ENCODE measurements around the gene DAO. TPM values are rescaled to one million over a fixed set of nuclear protein-coding genes. Genes with fewer than 3 reads are reported as not detected.

Gene DAO
- polyA plus RNA-seq, 1 of the 3 experiments (the other 2 are of a cell fraction): not detected

DNA sequence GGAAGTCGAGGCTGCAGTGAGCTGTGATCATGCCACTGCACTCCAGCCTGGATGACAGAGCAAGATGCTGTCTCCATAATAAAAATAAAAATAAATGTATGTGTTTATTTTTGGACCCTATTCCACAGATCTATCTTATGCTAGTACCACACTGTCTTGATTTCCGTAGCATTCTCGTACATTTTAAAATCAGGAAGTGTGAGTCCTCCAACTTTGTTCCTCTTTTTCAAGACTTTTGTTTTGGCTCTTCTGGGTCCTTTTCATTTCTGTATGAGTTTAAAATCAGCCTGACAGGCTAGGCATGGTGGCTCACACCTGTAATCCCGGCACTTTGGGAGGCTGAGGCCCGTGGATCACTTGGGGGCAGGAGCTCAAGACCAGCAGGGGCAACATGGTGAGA lies 25.8 kb downstream of the DAO start (continued):
- TF ChIP-seq, protein P1, sequence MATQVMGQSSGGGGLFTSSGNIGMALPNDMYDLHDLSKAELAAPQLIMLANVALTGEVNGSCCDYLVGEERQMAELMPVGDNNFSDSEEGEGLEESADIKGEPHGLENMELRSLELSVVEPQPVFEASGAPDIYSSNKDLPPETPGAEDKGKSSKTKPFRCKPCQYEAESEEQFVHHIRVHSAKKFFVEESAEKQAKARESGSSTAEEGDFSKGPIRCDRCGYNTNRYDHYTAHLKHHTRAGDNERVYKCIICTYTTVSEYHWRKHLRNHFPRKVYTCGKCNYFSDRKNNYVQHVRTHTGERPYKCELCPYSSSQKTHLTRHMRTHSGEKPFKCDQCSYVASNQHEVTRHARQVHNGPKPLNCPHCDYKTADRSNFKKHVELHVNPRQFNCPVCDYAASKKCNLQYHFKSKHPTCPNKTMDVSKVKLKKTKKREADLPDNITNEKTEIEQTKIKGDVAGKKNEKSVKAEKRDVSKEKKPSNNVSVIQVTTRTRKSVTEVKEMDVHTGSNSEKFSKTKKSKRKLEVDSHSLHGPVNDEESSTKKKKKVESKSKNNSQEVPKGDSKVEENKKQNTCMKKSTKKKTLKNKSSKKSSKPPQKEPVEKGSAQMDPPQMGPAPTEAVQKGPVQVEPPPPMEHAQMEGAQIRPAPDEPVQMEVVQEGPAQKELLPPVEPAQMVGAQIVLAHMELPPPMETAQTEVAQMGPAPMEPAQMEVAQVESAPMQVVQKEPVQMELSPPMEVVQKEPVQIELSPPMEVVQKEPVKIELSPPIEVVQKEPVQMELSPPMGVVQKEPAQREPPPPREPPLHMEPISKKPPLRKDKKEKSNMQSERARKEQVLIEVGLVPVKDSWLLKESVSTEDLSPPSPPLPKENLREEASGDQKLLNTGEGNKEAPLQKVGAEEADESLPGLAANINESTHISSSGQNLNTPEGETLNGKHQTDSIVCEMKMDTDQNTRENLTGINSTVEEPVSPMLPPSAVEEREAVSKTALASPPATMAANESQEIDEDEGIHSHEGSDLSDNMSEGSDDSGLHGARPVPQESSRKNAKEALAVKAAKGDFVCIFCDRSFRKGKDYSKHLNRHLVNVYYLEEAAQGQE (IDR thresholded peaks at IDR 0.05; ENCODE audit: low read depth, low read length): no peak
- TF ChIP-seq, protein P2, sequence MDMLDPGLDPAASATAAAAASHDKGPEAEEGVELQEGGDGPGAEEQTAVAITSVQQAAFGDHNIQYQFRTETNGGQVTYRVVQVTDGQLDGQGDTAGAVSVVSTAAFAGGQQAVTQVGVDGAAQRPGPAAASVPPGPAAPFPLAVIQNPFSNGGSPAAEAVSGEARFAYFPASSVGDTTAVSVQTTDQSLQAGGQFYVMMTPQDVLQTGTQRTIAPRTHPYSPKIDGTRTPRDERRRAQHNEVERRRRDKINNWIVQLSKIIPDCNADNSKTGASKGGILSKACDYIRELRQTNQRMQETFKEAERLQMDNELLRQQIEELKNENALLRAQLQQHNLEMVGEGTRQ (IDR thresholded peaks at IDR 0.05; ENCODE audit: borderline replicate concordance, low read depth, low read length): no peak
- TF ChIP-seq, protein P3, sequence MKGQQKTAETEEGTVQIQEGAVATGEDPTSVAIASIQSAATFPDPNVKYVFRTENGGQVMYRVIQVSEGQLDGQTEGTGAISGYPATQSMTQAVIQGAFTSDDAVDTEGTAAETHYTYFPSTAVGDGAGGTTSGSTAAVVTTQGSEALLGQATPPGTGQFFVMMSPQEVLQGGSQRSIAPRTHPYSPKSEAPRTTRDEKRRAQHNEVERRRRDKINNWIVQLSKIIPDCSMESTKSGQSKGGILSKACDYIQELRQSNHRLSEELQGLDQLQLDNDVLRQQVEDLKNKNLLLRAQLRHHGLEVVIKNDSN (IDR thresholded peaks at IDR 0.05; ENCODE audit: borderline replicate concordance, low read depth): no peak

DNA sequence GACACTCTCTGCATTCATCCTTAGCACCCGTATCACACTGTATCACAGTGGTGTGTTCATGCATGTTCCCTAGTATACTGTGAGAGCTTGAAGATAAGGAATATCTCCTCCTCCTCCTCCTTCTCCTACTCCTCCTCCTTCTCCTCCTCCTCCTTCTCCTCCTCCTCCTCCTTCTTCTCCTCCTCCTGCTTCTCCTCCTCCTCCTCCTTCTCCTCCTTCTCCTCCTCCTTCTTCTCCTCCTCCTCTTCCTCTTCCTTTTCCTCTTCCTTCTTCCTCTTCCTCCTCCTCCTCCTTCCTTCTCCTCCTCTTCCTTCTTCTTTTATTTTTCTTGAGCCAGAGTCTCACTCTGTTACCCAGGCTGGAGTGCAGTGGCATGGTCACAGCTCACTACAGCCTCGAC lies 27.1 kb downstream of the DAO start:
- TF ChIP-seq, protein P3 (IDR thresholded peaks at IDR 0.05; ENCODE audit: borderline replicate concordance, low read depth): no peak
- TF ChIP-seq NRF1 (IDR thresholded peaks at IDR 0.05; ENCODE audit: low read depth, low read length) (no peak), CHD2 (IDR thresholded peaks at IDR 0.05; ENCODE audit: low read length, partially characterized antibody) (no peak), JUND (IDR thresholded peaks at IDR 0.05) (no peak), TAF1 (IDR thresholded peaks at IDR 0.05; ENCODE audit: borderline replicate concordance, low read depth, low read length) (no peak), GABPA (IDR thresholded peaks at IDR 0.05; ENCODE audit: low read depth) (no peak), FOSL2 (IDR thresholded peaks at IDR 0.05; ENCODE audit: borderline replicate concordance, low read depth) (no peak), GATA2 (CRISPR knock-in tag; IDR thresholded peaks at IDR 0.05) (no peak), MEF2A (IDR thresholded peaks at IDR 0.05; ENCODE audit: borderline replicate concordance, low read depth) (no peak), SMC3 (IDR thresholded peaks at IDR 0.05; ENCODE audit: low read depth, low read length) (no peak), FOXM1 (IDR thresholded peaks at IDR 0.05; ENCODE audit: low read depth) (no peak), RCOR1 (IDR thresholded peaks at IDR 0.05; ENCODE audit: low read length) (no peak), TCF12 (IDR thresholded peaks at IDR 0.05) (no peak), ELF1 (IDR thresholded peaks at IDR 0.05) (no peak), TEAD4 (IDR thresholded peaks at IDR 0.05; ENCODE audit: borderline replicate concordance, insufficient read depth) (no peak), MXI1 (IDR thresholded peaks at IDR 0.05; ENCODE audit: low read depth, low read length) (no peak)
- TF ChIP-seq, protein P4, sequence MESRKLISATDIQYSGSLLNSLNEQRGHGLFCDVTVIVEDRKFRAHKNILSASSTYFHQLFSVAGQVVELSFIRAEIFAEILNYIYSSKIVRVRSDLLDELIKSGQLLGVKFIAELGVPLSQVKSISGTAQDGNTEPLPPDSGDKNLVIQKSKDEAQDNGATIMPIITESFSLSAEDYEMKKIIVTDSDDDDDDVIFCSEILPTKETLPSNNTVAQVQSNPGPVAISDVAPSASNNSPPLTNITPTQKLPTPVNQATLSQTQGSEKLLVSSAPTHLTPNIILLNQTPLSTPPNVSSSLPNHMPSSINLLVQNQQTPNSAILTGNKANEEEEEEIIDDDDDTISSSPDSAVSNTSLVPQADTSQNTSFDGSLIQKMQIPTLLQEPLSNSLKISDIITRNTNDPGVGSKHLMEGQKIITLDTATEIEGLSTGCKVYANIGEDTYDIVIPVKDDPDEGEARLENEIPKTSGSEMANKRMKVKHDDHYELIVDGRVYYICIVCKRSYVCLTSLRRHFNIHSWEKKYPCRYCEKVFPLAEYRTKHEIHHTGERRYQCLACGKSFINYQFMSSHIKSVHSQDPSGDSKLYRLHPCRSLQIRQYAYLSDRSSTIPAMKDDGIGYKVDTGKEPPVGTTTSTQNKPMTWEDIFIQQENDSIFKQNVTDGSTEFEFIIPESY (IDR thresholded peaks at IDR 0.05; ENCODE audit: borderline replicate concordance, low read depth): no peak
- TF ChIP-seq, protein P5, sequence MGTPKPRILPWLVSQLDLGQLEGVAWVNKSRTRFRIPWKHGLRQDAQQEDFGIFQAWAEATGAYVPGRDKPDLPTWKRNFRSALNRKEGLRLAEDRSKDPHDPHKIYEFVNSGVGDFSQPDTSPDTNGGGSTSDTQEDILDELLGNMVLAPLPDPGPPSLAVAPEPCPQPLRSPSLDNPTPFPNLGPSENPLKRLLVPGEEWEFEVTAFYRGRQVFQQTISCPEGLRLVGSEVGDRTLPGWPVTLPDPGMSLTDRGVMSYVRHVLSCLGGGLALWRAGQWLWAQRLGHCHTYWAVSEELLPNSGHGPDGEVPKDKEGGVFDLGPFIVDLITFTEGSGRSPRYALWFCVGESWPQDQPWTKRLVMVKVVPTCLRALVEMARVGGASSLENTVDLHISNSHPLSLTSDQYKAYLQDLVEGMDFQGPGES (IDR thresholded peaks at IDR 0.05; ENCODE audit: low read depth, low read length): no peak
- TF ChIP-seq, protein P2 (IDR thresholded peaks at IDR 0.05; ENCODE audit: borderline replicate concordance, low read depth, low read length): no peak
- Histone ChIP-seq H3K9me3 (no peaks in the 10 kb centered on the region), H3K4me1 (ENCODE audit: control insufficient read depth in 1 of 2, insufficient read depth in 2 of 2, low read depth in 1 of 2, low read length in 1 of 2) (no peaks in the 10 kb centered on the region), H3K27ac (ENCODE audit: low read depth in 2 of 2, low read length in 1 of 2) (no peak overlapping the region), H3K27me3 (ENCODE audit: insufficient read depth) (no peaks in the 10 kb centered on the region), H3K79me2 (ENCODE audit: insufficient read depth) (no peaks in the 10 kb centered on the region), H3K4me2 (no peak overlapping the region), H3K4me3 (ENCODE audit: low read depth in 2 of 2, low read length in 1 of 2) (no peak overlapping the region), H3F3A (replicated peaks; ENCODE audit: insufficient read depth) (no peaks in the 10 kb centered on the region), H3K9me2 (no peaks in the 10 kb centered on the region), H4K20me1 (ENCODE audit: insufficient read depth) (no peaks in the 10 kb centered on the region), H2AFZ (ENCODE audit: low read depth) (no peak overlapping the region), H3K36me3 (replicated peaks in 1 of 2; ENCODE audit: control insufficient read depth in 1 of 2, insufficient read depth in 2 of 2, low read length in 1 of 2) (no peaks in the 10 kb centered on the region), H3K9ac (no peak overlapping the region)
- WGBS (ENCODE audit: low lambda C conversion rate): 58% methylated on average over 2 of the region's 2 CpGs
- no peak for DNase-seq
- CTCF ChIA-PET: interaction anchor here (1.3 kb wide), 1 partner anchor 9 kb away, joined by 3 read pairs; no protein-coding TSS in a partner anchor
- POLR2A ChIA-PET: no interaction called here
